Nucleus accumbens (tissue), 56 donors: ENCODE results near the gene TOMM20.
"Not testable (repeated sequence)": the region's sequence is repeated elsewhere in the genome, so short reads cannot be mapped to it uniquely, and the experiment has no call there.

Experiments used
- DNase-seq, 56 donors: peaks; one replicate each; lab custom pipeline; 2025; lab: John Stamatoyannopoulos, UW

TOMM20 gene

DNA sequence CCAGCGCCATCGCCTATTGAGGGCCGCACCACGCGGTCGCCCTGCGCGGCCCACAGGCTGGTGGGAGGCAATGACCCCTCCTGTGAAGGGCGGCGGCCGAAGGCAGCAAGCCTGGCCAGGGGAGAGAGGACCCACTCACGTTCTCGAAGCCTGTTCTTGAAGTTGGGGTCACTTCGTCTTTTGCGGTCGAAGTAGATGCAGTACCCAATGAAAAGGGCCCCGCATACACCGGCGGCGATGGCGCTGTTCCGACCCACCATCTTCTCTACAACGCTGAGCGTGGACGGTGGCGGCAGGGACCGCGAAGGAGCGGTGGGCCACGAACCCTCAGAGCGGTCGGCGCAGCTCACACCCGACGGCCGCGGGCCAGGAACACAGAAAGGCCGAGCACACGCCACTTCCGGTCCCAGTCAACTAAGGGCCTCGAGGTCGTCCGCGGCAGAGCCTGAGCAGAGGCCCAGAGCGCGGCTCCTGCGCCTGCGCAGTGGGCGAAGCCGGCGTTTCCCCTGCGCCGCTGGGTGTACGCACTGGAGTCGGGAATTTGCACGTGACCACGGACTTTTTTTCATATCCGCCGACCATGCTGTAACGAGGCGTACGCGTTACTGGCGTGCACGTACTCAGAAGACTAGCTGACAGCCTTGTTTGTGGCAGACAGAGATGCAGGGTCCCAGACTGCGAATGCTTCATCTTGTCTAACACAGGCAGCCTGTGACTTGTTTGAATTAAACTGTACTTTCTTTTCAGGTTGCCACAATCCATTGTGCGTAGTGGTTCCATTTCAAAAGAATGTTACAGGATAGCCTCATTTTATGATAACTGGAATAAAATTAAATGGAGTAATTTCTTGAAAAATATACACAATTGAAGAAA, at the start of gene TOMM20:
Gene TOMM20 (minus strand): TSS at position 382 of the 873 bp plus-strand sequence. CDS start 122 bp downstream, at position 260.
- peak; percentile 52 to 96 (median 92) for DNase-seq

DNA sequence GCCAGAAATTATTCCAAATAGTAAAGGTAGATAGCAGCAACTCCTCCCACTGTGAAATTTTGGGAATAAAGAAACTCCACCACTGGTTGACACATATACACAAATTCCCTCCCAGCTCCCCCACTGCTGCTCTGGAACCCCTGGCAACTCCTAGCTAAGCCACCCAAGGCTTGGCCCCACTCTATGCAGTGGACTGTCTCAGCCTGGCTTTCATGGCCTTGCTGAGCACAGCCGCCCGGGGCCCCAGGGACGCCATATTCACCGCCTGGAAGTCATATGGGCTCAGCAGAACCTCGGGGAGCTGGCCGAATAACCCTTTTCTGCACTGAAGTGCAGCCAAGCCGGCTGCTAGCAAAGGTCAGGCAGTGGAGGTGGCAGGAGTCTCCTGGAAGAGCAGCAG, 47.8 kb upstream of the TOMM20 start:
- no peak for DNase-seq

DNA sequence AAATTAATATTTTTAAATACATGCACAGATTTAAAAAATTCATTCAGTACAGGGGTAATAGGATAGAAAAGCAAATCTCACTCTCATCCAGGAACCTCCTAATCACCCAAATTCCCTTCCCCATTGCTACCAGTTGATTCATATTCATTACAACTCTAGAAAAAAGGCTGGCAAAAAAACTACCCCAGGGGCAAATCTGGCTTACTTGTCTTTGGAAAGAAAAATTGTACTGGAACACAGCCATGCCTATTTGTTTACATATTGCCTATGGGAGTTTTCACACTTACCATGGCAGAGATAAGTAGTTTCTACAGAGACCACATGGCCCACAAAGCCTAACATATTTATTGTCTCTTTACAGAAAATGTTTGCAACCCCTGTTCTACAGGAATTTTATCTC, 41.3 kb upstream of the TOMM20 start:
- no peak for DNase-seq

DNA sequence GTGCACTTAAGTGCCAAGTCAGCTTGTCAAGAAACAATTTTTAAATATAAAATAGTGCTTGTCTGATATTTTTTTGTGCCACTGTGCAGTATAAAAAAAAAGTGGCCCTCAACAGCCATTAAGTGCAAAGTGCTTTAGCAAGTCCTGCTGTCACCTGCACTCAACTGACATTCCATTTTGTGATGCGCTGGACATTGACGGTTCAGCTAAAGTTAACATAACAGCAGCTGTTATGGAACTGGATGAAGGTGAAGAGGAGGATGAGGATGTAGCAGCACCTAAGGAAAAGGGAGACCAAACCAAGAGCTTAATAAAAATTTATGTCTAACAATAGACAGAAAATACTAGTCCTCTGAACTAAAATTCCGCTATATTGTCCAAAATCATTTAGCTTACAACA, 39.7 kb upstream of the TOMM20 start:
- DNase-seq = no peak

DNA sequence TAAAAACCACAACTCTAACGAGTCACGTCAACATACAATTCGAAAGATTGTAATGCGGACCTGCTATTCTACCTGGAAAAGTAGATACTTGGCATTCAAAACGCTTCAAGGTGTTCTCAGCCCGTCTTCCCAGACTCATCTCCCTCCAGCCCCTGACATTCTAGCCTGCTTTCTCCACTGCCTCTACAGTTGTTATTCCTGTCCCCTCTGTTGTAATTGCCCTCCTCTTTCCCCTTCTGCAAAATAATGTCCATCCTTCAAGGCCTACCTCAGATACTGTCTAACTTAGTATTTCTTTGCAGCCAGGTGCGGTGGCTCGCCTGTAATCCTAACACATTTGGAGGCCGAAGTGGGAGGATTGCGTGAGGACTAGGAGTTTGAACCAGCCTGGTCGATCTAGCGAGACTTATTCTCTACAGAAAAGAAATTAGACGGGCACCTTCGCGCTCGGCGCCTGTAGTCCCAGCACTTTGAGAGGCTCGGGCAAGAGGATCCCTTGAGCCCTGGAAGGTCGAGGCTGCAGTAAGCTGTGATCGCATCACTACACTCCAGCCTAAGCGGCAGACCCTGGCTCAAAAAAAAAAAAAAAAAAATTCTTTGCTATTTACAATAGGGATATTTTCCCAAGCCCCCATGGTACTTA, 33.2 kb upstream of the TOMM20 start:
- DNase-seq = peak in 1 of 56 donors; percentile 5

DNA sequence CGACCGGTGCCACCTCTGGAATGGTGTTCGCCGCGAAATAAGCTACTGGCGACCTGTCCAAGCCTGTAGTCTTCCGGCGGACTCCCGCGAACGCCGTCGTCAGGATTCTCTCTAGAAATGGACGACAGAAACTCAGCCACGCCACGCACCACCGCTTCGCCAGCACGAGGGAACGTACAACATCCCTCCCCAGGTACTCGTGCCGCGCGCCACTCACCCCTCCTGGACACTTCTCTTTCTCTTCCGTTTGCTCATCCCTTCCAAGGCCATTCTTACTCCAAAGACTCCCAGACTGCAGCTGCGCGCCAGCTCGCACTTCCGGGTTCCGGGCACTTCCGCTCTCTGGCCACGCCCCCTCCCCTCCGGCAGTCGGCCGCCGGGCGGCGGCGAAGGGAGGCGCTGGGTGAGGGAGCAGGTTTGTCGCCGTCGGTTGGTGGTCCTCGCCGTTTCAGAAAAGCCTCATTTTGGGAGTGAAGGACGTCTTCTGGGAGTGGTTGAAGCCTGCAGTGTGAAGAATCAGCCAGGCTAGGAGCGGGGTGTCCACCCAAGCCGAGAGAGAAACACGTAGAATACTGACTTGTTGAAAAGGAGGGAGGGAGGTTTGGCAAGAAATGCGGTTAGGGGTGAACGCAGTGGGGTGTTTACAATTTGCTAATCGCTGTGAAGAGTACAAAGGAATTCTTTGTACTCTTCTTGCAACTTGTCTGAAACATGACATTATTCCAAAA, 32.5 kb upstream of the TOMM20 start, which contains the start of gene RBM34:
Gene RBM34 (minus strand): TSS at position 294 of the 728 bp plus-strand sequence. CDS start 24 bp downstream, at position 270.
- DNase-seq = peak; percentile 34 to 94 (median 86)

DNA sequence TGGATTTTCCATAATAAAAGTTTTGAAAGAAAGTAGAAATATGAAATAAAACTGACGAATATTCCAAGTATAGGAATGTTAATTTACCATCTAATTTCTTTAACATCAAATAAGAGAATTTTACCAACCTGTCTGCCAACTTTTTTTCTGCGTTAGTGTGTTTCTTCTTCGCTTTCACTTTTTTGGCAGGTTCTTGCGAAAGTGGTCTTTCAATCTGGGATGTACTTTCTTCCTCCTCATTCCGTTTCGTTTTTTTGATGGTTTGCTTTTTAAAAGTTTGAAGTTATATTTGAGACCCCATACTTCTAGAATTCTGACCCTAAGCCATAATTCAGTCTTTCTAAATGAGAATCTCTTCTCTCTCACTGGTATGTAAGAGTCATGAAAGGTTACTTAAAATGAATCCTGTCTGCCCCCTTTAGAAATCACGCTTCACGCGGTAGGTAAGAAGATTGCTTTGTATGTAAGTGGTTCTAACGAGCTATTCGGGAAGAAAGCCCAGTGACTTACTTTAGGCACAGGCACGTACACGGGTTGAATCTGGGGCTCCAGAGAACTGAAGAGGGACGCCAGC, 31.8 kb upstream of the TOMM20 start:
- DNase-seq = peak in 2 of 56 donors; percentile 34 to 46

DNA sequence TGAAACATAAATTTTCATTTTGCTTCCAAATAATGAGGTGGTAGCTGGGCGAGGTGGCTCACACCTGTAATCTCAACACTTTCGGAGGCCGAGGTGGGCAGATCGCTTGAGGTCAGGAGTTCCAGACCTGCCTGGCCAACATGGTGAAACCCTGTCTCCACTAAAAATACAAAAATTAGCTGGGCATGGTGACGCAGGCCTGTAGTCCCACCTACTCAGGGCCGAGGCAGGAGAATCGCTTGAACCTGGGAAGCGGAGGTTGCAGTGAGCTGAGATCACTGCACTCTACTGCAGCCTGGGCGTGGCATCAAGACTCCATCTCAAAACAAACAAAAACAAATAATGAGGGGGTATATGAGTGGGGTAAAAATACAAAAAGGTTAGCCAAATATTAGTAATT, 31.3 kb upstream of the TOMM20 start:
- DNase-seq = not testable (repeated sequence)

DNA sequence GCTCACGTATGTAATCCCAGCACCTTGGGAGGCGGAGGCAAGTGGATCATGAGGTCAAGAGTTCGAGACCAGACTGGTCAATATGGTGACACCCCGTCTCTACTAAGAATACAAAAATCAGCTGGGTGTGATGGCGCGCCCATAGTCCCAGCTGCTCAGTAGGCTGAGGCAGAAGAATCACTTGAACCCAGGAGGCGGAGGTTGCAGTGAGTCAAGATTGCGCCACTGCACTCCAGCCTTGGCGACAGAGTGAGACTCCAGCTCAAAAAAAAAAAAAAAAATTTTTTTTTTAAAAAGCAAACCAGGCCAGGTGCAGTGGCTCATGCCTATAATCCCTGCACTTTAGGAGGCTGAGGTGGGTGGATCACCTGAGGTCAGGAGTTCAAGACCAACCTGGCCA, 30.6 kb upstream of the TOMM20 start:
- DNase-seq = not testable (repeated sequence)

DNA sequence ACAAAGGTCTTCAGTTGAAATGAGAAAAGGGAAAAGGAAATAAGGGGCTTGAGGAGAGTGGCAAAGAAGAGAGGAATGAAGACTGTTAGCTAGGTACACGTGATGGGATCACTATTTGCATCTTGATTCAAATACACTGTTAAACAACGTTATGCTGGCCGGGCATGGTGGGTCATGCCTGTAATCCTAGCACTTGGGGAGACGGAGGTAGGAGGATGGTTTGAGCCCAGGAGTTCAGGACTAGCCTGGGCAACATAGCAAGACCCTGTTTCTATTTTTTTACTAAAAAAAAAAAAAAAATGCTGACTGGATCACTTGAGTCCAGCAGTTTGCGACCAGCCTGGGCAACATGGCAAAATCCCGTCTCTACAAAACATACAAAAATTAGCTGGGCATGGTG, 30.0 kb upstream of the TOMM20 start:
- no peak for DNase-seq

DNA sequence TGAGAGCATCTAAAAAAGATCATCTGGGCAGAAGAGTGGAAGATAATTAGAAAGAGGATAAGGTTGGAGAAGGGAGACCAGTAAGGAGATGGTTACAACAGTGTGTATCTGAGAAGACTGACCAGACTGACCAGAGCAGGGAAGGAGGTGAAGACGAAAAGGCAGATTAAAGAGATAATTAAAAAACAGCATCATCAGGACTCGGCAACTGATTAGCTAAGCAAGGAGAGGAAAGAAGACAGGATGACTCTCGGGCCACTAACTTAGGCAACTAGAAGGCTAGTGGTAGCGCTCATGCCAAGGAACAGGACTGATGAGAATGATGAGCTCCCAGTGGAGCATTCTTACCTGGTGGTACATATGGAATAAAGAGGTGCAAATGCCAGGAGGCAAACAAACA, 28.5 kb upstream of the TOMM20 start:
- DNase-seq = no peak

DNA sequence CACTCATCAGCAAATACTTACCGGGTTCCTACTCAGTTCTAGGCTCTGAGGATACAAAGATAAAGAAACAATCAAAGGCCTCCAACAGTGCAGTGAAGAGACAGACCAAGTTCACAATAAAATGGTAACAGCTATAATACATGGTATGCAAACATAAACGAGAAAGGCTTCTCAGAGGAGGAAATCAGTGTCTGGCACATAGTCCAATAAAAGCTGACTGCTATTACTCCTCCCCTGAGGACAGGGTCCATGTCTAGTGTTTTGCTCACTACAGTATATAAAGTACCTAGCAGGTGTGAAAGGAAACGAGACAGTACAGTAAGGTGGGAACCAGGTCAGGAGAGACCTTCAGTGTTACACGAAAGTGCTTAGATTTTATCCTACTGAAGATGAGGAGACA, 28.1 kb upstream of the TOMM20 start:
- no peak for DNase-seq

DNA sequence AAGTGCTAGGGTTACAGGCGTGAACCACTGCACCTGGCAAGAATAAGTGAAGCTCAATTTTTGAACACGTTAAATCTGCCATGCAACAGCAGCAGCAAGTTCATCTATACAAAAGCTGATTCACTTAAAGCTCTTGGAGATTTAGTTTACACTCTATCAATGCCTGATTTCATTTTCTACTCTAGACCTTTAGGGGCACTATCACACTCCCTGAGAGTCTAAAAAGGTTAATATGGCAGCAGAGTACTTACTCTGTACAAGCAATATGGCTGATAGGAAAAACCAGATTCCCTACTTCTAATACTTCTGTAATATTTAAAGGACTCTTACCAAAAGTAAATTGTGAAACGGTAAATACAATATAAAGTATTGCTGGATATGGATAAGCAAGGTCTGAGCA, 27.6 kb upstream of the TOMM20 start:
- no peak for DNase-seq

DNA sequence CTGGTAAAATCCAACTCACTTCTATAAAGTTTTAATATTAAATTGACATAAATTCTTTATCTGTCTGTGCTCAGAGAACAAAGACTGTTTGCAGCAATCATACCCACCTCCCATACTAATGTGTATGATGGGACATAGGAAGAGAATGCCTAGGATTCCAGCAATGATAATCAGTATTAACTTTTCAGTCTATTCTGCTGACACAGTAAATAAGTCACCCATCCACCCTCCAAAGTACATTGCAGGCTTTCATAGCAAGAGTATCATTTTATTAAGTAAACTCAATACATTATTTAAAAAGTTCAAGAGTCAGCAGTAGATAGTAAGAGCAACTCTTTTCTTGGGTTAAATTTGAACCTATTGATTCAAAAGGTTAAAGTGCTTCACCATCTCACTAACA, 23.6 kb upstream of the TOMM20 start:
- DNase-seq = no peak

DNA sequence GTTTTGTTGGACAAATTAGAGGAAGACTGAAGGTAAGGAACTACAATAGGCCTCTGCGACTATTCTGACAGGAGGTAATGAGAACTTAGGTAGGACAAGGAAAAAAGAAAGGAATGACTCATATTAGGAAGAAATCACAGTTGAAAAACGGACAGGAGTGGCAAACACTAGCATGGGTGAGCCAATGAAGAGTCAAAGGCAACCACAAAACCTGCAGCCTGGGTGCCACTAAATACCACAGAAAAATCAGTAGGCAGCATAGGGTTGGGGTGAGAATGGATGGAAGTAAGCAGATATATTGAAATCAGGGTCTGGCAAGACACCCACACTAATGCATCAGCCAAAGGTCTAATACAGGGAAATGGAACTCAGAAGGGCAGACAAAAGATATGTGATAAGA, 22.4 kb upstream of the TOMM20 start:
- no peak for DNase-seq

DNA sequence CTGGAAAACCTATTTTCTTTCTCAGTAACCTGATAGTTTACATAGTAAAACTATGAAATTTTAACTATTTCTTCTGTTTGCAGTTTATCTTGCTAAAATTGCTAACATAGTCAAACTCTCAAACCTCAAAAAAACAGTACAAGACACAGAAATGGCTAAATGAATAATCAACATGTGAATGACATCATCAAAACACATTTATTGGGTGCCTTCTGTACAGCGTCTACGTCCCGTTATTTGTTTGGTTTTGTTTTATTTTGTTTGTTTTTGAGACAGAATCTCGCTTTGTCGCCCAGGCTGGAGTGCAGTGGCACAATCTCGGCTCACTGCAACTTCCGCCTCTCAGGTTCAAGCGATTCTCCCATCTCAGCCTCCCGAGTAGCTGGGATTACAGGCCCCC, 21.2 kb upstream of the TOMM20 start:
- DNase-seq = no peak

DNA sequence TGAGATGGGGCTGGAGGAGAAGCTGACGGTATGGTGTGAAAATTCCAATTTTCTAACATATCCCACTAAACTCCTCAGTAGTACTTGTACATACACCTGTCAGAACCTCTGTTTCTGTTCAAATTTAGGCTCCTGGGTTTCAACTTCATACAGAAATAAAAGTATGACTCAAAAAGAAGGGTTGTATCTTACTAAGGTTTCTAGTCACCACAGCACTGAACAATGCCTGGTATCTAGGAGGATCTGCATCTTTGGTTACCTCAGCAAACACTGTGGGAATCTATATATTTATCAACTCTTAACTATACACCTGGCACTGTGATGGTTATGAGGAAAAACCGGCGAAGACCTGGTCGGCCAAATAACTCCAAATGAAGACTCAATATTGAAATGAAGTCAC, 18.6 kb upstream of the TOMM20 start:
- no peak for DNase-seq

DNA sequence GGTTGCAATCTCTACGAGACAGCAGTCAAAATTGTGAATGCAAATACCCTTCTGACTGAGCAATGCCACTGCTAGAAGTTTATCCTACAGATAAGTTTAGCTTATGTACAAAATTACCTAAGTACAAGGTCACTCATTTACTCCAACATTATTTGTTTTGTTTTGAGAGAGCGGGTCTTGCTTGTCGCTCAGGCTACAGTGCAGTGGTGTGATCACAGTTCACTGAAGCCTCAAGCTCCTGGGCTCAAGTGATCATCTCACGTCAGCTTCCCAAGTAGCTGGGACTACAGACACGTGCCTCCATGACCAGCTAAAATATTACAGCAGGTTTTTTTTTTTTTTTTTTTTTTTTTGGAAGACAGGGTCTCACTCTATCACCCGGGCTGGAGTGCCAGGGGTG, 17.0 kb upstream of the TOMM20 start:
- DNase-seq = no peak

DNA sequence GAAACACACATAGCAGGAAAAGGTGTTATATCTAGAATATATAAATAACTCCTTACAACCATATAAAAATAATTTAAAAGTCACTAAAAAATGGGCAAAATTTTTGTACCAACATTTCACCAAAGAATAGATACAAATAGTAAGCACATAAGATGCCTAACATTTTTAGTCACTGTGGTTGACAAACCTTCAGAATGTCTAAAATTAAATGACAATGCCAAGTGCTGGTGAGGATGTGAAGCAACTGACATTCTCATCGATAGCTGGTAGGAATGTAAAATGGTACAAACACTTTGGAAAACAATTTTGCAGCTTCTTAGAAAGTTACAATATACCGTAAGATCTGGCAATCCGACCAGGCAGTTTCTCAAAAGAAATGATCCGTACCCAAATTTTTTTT, 14.4 kb upstream of the TOMM20 start:
- no peak for DNase-seq

DNA sequence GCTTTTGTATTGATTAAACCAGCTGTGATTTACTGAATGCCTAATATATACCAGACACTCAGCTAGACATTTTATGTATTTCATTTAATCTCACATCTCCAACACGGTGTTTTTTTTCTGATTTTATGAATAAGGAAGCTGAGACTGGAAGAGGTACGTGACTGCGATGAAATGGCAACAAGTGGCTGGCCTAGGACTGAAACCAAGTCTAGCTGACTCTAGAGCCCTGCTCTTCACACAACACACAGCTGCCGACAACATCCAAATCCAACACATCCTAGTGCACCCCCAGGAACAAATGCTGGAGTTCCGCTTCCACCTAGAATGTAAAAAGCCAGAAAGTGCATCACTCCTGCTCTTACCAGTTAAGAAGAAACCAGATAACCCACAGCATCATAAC, 10.7 kb upstream of the TOMM20 start:
- no peak for DNase-seq

DNA sequence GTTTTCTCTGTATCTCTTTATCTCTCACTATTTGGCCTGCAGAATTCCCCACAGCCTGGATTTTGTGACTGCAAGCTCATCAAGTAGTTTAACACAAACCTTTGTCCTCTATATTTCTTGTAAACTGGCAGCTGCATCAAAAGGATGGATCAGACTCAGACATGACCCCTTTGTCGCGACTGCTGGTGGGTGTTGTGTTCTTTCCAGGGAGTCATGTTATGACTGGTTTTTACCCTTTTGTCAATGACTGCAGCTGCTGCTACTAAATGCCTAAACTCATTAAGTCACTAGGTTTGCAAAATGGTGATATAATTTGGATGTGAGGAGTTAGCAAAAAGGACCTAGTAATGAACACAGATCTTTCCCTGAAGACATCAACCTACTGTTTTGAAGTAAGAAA, 10.2 kb upstream of the TOMM20 start:
- no peak for DNase-seq
